C4-2B (cell line): Measurements from ENCODE around the gene SORCS2.

ENCODE experiments used
- CTCF ChIP-seq: fragments of 450-650 bp; conservative IDR thresholded peaks from 2 replicates; pipeline ENCODE4 v1.5.1; 2017; ENCODE audit warnings: mild to moderate bottlenecking
- ZFX ChIP-seq: fragments of 450-650 bp; IDR thresholded peaks from 2 replicates; pipeline ENCODE4 v1.6.1; 2017

GRCh38 chr4:7621252-7622035, 429.1 kb downstream of the SORCS2 start:
- TF ChIP-seq CTCF: no peak
- no peak for TF ChIP-seq ZFX
